A673 (cell line): ENCODE data around the gene MZB1. TPM values are rescaled to one million over a fixed set of nuclear protein-coding genes. Genes with fewer than 3 reads are reported as not detected.

Source experiments
- BruUV-seq: library from RNA; stranded (reverse); fragments of 400-500 nt; replicated peaks from 2 replicates; lab custom pipeline; 2021; lab: Mats Ljungman, UMichigan
- CTCF ChIA-PET: fragments of 300-600 bp; sonication (Branson Sonifier 250); formaldehyde crosslinking; loops from one replicate; lab custom pipeline; 2022; ENCODE audit warnings: antibody characterized with exemption; lab: Charles Lee
- POLR2A ChIA-PET: fragments of 300-600 bp; sonication (Branson Sonifier 250); formaldehyde crosslinking; loops from one replicate; lab custom pipeline; 2022; ENCODE audit warnings: antibody characterized with exemption; ENCODE audit not compliant: low non-redundant PET; lab: Charles Lee
- DNase-seq: peaks from one replicate; pipeline ENCODE4 v3.0.0-alpha.2; 2015; ENCODE audit warnings: low spot score
- H3K27ac ChIP-seq: fragments of 200-600 bp; sonication (generic); 2 replicates; pipeline ENCODE4 v1.5.1; 2016; ENCODE audit warnings: mixed run types, low read depth, mild to moderate bottlenecking, mixed read lengths, antibody characterized with exemption, low read length; ENCODE audit not compliant: poor library complexity, severe bottlenecking
- H3K27me3 ChIP-seq: fragments of 200-600 bp; sonication (generic); replicated peaks from 2 replicates; pipeline ENCODE4 v1.6.1; 2017; ENCODE audit warnings: mixed run types, low read depth, mild to moderate bottlenecking, mixed read lengths, antibody characterized with exemption, low read length; ENCODE audit not compliant: insufficient read depth, poor library complexity
- H3K36me3 ChIP-seq: fragments of 200-600 bp; sonication (generic); 2 replicates; pipeline ENCODE4 v1.6.1; 2016; ENCODE audit warnings: mixed run types, mild to moderate bottlenecking, mixed read lengths, antibody characterized with exemption, low read length; ENCODE audit not compliant: insufficient read depth, poor library complexity, severe bottlenecking
- H3K4me1 ChIP-seq: fragments of 200-600 bp; sonication (generic); 2 replicates; pipeline ENCODE4 v1.6.1; 2017; ENCODE audit warnings: mixed run types, mild to moderate bottlenecking, mixed read lengths, antibody characterized with exemption, low read length; ENCODE audit not compliant: insufficient read depth, poor library complexity, severe bottlenecking
- H3K4me3 ChIP-seq: fragments of 200-600 bp; sonication (generic); 2 replicates; pipeline ENCODE4 v1.5.1; 2016; ENCODE audit warnings: low read depth, mixed run types, mild to moderate bottlenecking, mixed read lengths, low read length; ENCODE audit not compliant: poor library complexity, severe bottlenecking
- H3K9me3 ChIP-seq: fragments of 200-600 bp; sonication (generic); 2 replicates; pipeline ENCODE4 v1.6.1; 2016; ENCODE audit warnings: mixed run types, low read depth, mild to moderate bottlenecking, mixed read lengths, antibody characterized with exemption, low read length; ENCODE audit not compliant: poor library complexity, severe bottlenecking
- EZH2 ChIP-seq: fragments of 200-600 bp; sonication (generic); IDR thresholded peaks from 2 replicates; pipeline ENCODE4 v1.6.1; 2017; ENCODE audit warnings: borderline replicate concordance, low read depth, mild to moderate bottlenecking, mixed read lengths, antibody characterized with exemption, low read length; ENCODE audit not compliant: poor library complexity, severe bottlenecking
- intact Hi-C: fragments of 100-400 bp; cut with micrococcal nuclease; formaldehyde crosslinking; loops from one replicate; pipeline ENCODE4 v1.10.0; 2022; ENCODE audit not compliant: unreplicated experiment
- total RNA-seq: library from RNA; stranded (reverse); gene quantifications from 2 replicates; pipeline ENCODE4 v1.2.3, GENCODE V29; 2021
- TF ChIP-seq, protein P1 (sequence below): fragments of 300-800, 200-600 bp; sonication (generic); conservative IDR thresholded peaks from 2 replicates; pipeline ENCODE4 v1.5.1; 2017; ENCODE audit warnings: low read depth, mild to moderate bottlenecking, antibody characterized with exemption, low read length, moderate library complexity, mixed read lengths

MZB1 gene
- total RNA-seq, 1 experiment from 2014 or later: not detected

DNA sequence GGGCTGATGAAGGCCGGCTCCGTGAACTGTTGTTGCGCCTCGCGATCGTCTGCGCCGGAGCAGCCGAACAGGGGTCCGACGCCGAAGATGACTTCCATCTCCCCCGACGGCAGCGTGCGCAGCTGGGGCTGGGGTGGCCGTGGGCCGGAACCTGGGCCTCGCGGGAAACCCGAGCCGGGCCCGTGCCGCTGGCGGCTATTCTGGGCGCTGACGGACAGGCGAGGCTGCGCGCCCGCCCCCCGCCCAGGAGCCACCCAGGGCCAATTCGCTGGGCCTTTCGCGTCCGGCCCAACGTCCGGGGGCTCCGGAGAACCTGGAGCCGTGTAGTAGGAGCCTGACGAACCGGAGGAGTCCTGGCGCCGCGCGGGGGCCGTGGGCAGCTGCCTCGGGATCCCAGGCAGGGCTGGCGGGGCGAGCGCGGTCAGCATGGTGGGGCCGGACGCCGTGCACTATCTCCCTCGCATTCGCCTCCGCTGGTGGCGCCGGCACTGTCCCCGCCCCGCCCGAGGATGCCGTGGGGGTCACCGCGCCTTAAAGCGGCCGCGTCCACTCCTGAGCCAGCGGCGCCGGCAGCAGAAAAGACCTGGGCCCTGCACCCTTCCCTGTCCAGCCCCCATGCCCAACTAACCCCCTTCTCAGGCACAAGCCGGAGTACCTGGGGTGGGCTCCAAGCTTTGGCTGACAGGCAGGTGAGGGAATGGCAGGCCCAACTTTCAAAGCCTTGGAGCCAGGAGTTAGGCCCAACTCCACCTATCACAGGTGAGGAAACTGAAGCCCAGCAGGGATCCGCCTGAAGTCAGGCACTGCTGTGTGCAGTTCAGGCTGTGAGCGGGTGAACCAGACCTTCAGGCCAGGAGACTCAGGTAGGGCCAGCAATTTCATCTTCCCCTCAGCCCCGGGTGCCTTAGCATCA lies 5.2 kb upstream of the MZB1 start, which contains the start of gene PROB1:
TSS of gene PROB1 (minus strand) at position 451 of the 913 bp plus-strand sequence. CDS start at position 428, 23 bp downstream.
- H3K36me3 ChIP-seq: no peaks in the 10 kb centered on the region
- ChIA-PET CTCF (no interaction called here), POLR2A (interaction anchor here (0.6 kb wide), 1 partner anchor 1063 kb away, joined by 3 read pairs; the partner anchor contains the start of gene CDC25C)
- peaks cover 12% of the 10 kb centered on the region for H3K4me1 ChIP-seq
- H3K27me3 ChIP-seq: peaks cover 14% of the 10 kb centered on the region
- TF ChIP-seq, protein P1, sequence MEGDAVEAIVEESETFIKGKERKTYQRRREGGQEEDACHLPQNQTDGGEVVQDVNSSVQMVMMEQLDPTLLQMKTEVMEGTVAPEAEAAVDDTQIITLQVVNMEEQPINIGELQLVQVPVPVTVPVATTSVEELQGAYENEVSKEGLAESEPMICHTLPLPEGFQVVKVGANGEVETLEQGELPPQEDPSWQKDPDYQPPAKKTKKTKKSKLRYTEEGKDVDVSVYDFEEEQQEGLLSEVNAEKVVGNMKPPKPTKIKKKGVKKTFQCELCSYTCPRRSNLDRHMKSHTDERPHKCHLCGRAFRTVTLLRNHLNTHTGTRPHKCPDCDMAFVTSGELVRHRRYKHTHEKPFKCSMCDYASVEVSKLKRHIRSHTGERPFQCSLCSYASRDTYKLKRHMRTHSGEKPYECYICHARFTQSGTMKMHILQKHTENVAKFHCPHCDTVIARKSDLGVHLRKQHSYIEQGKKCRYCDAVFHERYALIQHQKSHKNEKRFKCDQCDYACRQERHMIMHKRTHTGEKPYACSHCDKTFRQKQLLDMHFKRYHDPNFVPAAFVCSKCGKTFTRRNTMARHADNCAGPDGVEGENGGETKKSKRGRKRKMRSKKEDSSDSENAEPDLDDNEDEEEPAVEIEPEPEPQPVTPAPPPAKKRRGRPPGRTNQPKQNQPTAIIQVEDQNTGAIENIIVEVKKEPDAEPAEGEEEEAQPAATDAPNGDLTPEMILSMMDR: no peak
- no peak for TF ChIP-seq EZH2
- intact Hi-C loops: loop anchor here (5.0 kb wide), 1 partner anchor 753 kb away; no protein-coding TSS in a partner anchor
- H3K27ac ChIP-seq: no peak within 1 kb of the TSS
- peak within 1 kb of the TSS; percentile 60 for H3K4me3 ChIP-seq
- DNase-seq: no peak
- no TSS peak for BruUV-seq
- no peaks in the 10 kb centered on the region for H3K9me3 ChIP-seq

DNA sequence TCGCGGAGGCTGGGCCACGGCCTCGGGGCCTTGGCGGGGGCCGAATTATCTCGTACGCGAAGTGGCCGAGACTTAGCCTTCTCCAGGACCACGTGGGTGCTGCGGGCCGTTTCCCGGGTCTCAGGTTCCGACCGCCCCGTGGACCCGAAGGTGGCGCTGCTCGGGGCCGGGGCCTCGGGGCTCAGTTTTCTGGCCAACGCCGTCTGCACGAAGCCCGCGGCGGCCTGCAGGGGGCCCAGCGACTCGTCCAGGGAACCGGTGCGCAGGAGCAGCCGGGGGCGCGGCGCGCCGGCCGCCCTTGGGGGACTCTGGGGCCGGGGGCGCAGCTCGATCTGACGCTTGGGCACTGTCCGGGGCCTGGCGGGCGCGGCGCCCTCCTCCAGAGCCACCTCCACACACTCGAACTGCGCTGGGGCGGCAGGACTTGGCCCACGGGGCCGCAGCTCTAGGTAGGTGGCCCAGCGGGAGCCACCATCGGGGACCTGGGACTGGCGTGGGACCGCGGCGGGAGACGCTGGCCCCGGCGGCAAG lies 4.5 kb upstream of the MZB1 start:
- H3K36me3 ChIP-seq: no peaks in the 10 kb centered on the region
- intact Hi-C loops: loop anchor here (5.0 kb wide), 1 partner anchor 752 kb away; no protein-coding TSS in a partner anchor
- peak overlapping the region; percentile 60 for H3K4me3 ChIP-seq
- H3K4me1 ChIP-seq: peaks cover 12% of the 10 kb centered on the region
- H3K27me3 ChIP-seq: peaks cover 14% of the 10 kb centered on the region
- ChIA-PET CTCF (no interaction called here), POLR2A (no interaction called here)
- DNase-seq: peak; percentile 62
- no peaks in the 10 kb centered on the region for H3K9me3 ChIP-seq
- no peak overlapping the region for H3K27ac ChIP-seq
- BruUV-seq: no TSS peak
- no peak for TF ChIP-seq EZH2
- TF ChIP-seq, protein P1: peak; percentile 62

DNA sequence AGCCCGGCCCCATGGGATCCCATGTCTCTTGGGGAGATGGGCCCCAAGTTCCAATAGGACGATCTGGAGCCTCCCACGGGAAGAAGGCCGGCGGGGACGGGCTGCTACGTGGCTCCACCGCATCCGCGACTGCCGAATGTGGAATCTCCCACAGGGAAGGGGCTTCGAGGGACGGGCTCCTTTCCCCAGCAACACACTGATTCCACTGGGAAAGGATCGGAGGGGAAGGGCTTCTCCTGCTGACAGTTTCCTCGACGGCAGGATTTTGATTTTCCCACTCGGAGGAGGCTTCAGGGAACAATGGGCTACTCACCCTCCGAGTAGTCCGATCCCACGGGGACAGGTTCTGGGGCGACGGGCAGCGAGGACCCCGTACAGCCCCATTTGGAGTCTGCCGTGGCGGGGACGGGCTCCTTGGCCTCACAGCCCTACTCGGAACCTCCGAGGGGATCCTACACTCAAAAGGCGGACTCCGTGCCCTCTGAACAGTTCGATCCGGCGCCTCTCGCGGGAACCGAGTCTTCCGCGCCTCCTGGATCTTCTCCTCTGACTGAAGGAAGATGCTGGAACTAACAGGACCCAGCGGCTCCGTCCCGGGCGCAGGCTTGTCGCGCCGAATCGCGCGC lies 3.9 kb upstream of the MZB1 start:
- POLR2A ChIA-PET: no interaction called here
- intact Hi-C loops: loop anchor here (5.0 kb wide), 1 partner anchor 751 kb away; no protein-coding TSS in a partner anchor
- peaks cover 12% of the 10 kb centered on the region for H3K4me1 ChIP-seq
- no TSS peak for BruUV-seq
- H3K36me3 ChIP-seq: no peaks in the 10 kb centered on the region
- TF ChIP-seq EZH2: no peak
- TF ChIP-seq, protein P1: no peak
- H3K27me3 ChIP-seq: peaks cover 14% of the 10 kb centered on the region
- CTCF ChIA-PET: no interaction called here
- H3K9me3 ChIP-seq: no peaks in the 10 kb centered on the region
- peak overlapping the region; percentile 60 for H3K4me3 ChIP-seq
- peak overlapping the region; percentile 50 for H3K27ac ChIP-seq
- DNase-seq: peak; percentile 39
